Tibial nerve (tissue), 4 donors: Measurements from ENCODE around the gene PDCD1. TPM values are rescaled to one million over a fixed set of nuclear protein-coding genes. Genes with fewer than 3 reads are reported as not detected.
A peak's percentile ranks its signal among the peaks of the same experiment; 100 is the strongest.

Experiments used
- DNase-seq, 2 donors: peaks; one replicate each; pipeline ENCODE4 v3.0.0-alpha.2; 2019; ENCODE audit warnings: low spot score in 2 of 2
- H3K27ac ChIP-seq, 4 donors: fragments of 200-600 bp; sonication (generic) in 3 of 4; one replicate each; pipeline ENCODE4 v1.5.1; 2017 to 2019; ENCODE audit warnings: mild to moderate bottlenecking in 1 of 4
- H3K27me3 ChIP-seq, 2 donors: fragments of 200-600 bp; sonication (generic) in 1 of 2; one replicate each; pipeline versions ENCODE4 v1.5.1 to v1.6.0; 2017 to 2019
- H3K36me3 ChIP-seq, 3 donors: fragments of 200-600 bp; sonication (generic); one replicate each; pipeline ENCODE4 v1.5.1; 2018 to 2019
- H3K4me1 ChIP-seq, 4 donors: fragments of 200-600 bp; sonication (generic) in 3 of 4; one replicate each; pipeline ENCODE4 v1.5.1; 2017 to 2019
- H3K4me3 ChIP-seq, 4 donors: fragments of 200-600 bp; sonication (generic) in 3 of 4; one replicate each; pipeline ENCODE4 v1.5.1; 2017 to 2019; ENCODE audit warnings: mild to moderate bottlenecking in 1 of 4, moderate library complexity in 1 of 4
- H3K9me3 ChIP-seq, 4 donors: fragments of 200-600 bp; sonication (generic) in 3 of 4; one replicate each; pipeline ENCODE4 v1.5.1; 2017 to 2019
- CTCF ChIP-seq, 5 experiments: fragments of 200-600 bp in 3 of 5; fragments of 450-650 bp in 2 of 5; sonication (generic) in 3 of 5; IDR thresholded peaks; one replicate each; pipeline ENCODE4 v1.5.1; 2016 to 2019; ENCODE audit warnings: antibody characterized with exemption in 5 of 5, mild to moderate bottlenecking in 3 of 5, moderate library complexity in 2 of 5
- EP300 ChIP-seq, 2 donors: sonication (generic); formaldehyde crosslinking; IDR thresholded peaks; one replicate each; pipeline ENCODE4 v1.6.1; 2017; ENCODE audit warnings: antibody characterized with exemption in 2 of 2, mild to moderate bottlenecking in 1 of 2
- POLR2A ChIP-seq, 2 donors: fragments of 450-650 bp; IDR thresholded peaks; one replicate each; pipeline ENCODE4 v1.6.1; 2017; ENCODE audit warnings: antibody characterized with exemption in 2 of 2, mild to moderate bottlenecking in 2 of 2, moderate library complexity in 2 of 2
- WGBS, 2 donors: methylation state at CpG; one replicate each; pipeline ENCODE4 v1.1.5; 2018; 5-methylcytosine and 5-hydroxymethylcytosine counted together
- total RNA-seq, 4 donors: library from RNA; depleted of rRNA; stranded (reverse); fragments of >200 nt; gene quantifications; one replicate each; pipeline ENCODE4 v1.1.0, GENCODE V29; 2016

PDCD1 gene
- total RNA-seq, 4 donors from 2014 or later, result 0.22 to 0.60 (median 0.42) TPM; not detected in 1

- Histone ChIP-seq H3K4me1 (peaks cover 0 to 33% (median 16%) of the 10 kb centered on the region in 4 donors), H3K36me3 (no peaks in the 10 kb centered on the region), H3K9me3 (no peaks in the 10 kb centered on the region), H3K27ac (peak overlapping the region in 2 of 4 donors; percentile 79 to 85), H3K27me3 (peaks cover 0 to 6% of the 10 kb centered on the region in 2 donors), H3K4me3 (no peak overlapping the region)
- TF ChIP-seq EP300 (IDR thresholded peaks at IDR 0.05) (no peak), POLR2A (IDR thresholded peaks at IDR 0.05) (no peak), CTCF (IDR thresholded peaks at IDR 0.05) (no peak)
- WGBS, 2 donors, result 77 to 78% methylated on average over 11 of the region's 11 CpGs
- no peak for DNase-seq
Measured at GRCh38 chr2:241842067-241842415, 16.7 kb downstream of the PDCD1 start.

GRCh38 chr2:241841181-241842066, 17.3 kb downstream of the PDCD1 start:
- peak overlapping the region in 1 of 4 donors; percentile 79 for H3K27ac ChIP-seq
- no peak overlapping the region for H3K4me3 ChIP-seq
- H3K9me3 ChIP-seq, result no peaks in the 10 kb centered on the region
- H3K4me1 ChIP-seq, result peaks cover 0 to 32% (median 16%) of the 10 kb centered on the region in 4 donors
- H3K36me3 ChIP-seq, result no peaks in the 10 kb centered on the region
- 80 to 85% methylated on average over 28 of the region's 28 CpGs for WGBS, 2 donors
- H3K27me3 ChIP-seq, result peaks cover 0 to 6% of the 10 kb centered on the region in 2 donors
- TF ChIP-seq EP300 (IDR thresholded peaks at IDR 0.05) (no peak), POLR2A (IDR thresholded peaks at IDR 0.05) (no peak)
- no peak for DNase-seq

- H3K9me3 ChIP-seq, result no peaks in the 10 kb centered on the region
- WGBS, 2 donors, result 56 to 59% methylated on average over 13 of the region's 13 CpGs
- peaks cover 0 to 7% of the 10 kb centered on the region in 2 donors for H3K27me3 ChIP-seq
- no peak for TF ChIP-seq CTCF (IDR thresholded peaks at IDR 0.05)
- DNase-seq, result peak in 1 of 2 donors; percentile 1
- H3K27ac ChIP-seq, result no peak overlapping the region
- no peaks in the 10 kb centered on the region for H3K36me3 ChIP-seq
- no peak overlapping the region for H3K4me3 ChIP-seq
- peaks cover 0 to 6% (median 0%) of the 10 kb centered on the region in 4 donors for H3K4me1 ChIP-seq
Measured at GRCh38 chr2:241837197-241837965, 21.3 kb downstream of the PDCD1 start.

GRCh38 chr2:241836292-241836691, 22.4 kb downstream of the PDCD1 start:
- no peak for DNase-seq
- peaks cover 0 to 6% (median 0%) of the 10 kb centered on the region in 4 donors for H3K4me1 ChIP-seq
- H3K4me3 ChIP-seq, result no peak overlapping the region
- TF ChIP-seq POLR2A (IDR thresholded peaks at IDR 0.05), result no peak
- peak in 1 of 5 experiments; percentile 9 for TF ChIP-seq CTCF (IDR thresholded peaks at IDR 0.05)
- 45 to 52% methylated on average over 6 of the region's 6 CpGs for WGBS, 2 donors
- H3K9me3 ChIP-seq, result peaks cover 0 to under 1% (median 0%) of the 10 kb centered on the region in 4 donors
- H3K36me3 ChIP-seq, result no peaks in the 10 kb centered on the region
- H3K27ac ChIP-seq, result no peak overlapping the region
- H3K27me3 ChIP-seq, result peaks cover 0 to 10% of the 10 kb centered on the region in 2 donors

GRCh38 chr2:241835611-241836010, 23.1 kb downstream of the PDCD1 start:
- H3K4me3 ChIP-seq, result no peak overlapping the region
- TF ChIP-seq POLR2A (IDR thresholded peaks at IDR 0.05) (no peak), EP300 (IDR thresholded peaks at IDR 0.05) (no peak)
- 71 to 76% methylated on average over 4 of the region's 4 CpGs for WGBS, 2 donors
- no peak for DNase-seq
- H3K4me1 ChIP-seq, result peaks cover 0 to 6% (median 0%) of the 10 kb centered on the region in 4 donors
- H3K27me3 ChIP-seq, result peaks cover 0 to 10% of the 10 kb centered on the region in 2 donors
- H3K36me3 ChIP-seq, result no peaks in the 10 kb centered on the region
- H3K27ac ChIP-seq, result no peak overlapping the region
- peaks cover 0 to 2% (median 0%) of the 10 kb centered on the region in 4 donors for H3K9me3 ChIP-seq
